SK-N-SH treated with all-trans-retinoic acid at 6 μM for 48 hours (cell line): ENCODE data around the gene ECEL1.
"Not testable (repeated sequence)": the region's sequence is repeated elsewhere in the genome, so short reads cannot be mapped to it uniquely, and the experiment has no call there.

Source experiments
- ATAC-seq: fragments of 200-7000 bp; cut with Tn5 transposase; 3 replicates; pipeline ENCODE4 v1.9.1; 2020; ENCODE audit warnings: mild to moderate bottlenecking, moderate library complexity
- ARNTL ChIP-seq: fragments of 450-650 bp; formaldehyde crosslinking; IDR thresholded peaks from 2 replicates; pipeline ENCODE4 v1.5.0; 2020; ENCODE audit warnings: low read depth, mild to moderate bottlenecking, moderate library complexity, borderline replicate concordance
- BACH2 ChIP-seq: fragments of 250-450 bp; sonication (Bioruptor Pico); IDR thresholded peaks from 2 replicates; pipeline ENCODE4 v1.9.0; 2021; ENCODE audit warnings: mild to moderate bottlenecking, borderline replicate concordance
- CSDC2 ChIP-seq: fragments of 250-450 bp; sonication (Bioruptor Pico); IDR thresholded peaks from 2 replicates; pipeline ENCODE4 v1.5.0; 2020; ENCODE audit warnings: mild to moderate bottlenecking, moderate library complexity
- ESRRG ChIP-seq: fragments of 250-450 bp; sonication (Bioruptor Pico); IDR thresholded peaks from 2 replicates; pipeline ENCODE4 v1.6.1; 2021; ENCODE audit warnings: mild to moderate bottlenecking
- ISL1 ChIP-seq: fragments of 250-450 bp; sonication (Bioruptor Pico); IDR thresholded peaks from 2 replicates; pipeline ENCODE4 v2.1.2; 2022; ENCODE audit warnings: mild to moderate bottlenecking, moderate library complexity
- OSR1 ChIP-seq: fragments of 250-450 bp; sonication (Bioruptor Pico); IDR thresholded peaks from 2 replicates; pipeline ENCODE4 v1.8.0; 2022; ENCODE audit warnings: moderate library complexity, mild to moderate bottlenecking, inconsistent platforms
- RARB ChIP-seq: fragments of 250-450 bp; sonication (Bioruptor Pico); IDR thresholded peaks from 2 replicates; pipeline ENCODE4 v1.8.0; 2021; ENCODE audit warnings: mild to moderate bottlenecking, moderate library complexity
- SNAI2 ChIP-seq: fragments of 250-450 bp; sonication (Bioruptor Pico); IDR thresholded peaks from 2 replicates; pipeline ENCODE4 v1.5.0; 2020; ENCODE audit warnings: mild to moderate bottlenecking, moderate library complexity
- TCF4 ChIP-seq: fragments of 250-450 bp; sonication (Bioruptor Pico); IDR thresholded peaks from 2 replicates; pipeline ENCODE4 v1.8.0; 2021; ENCODE audit warnings: mild to moderate bottlenecking, moderate library complexity, borderline replicate concordance
- ZC3H10 ChIP-seq: fragments of 250-450 bp; sonication (Bioruptor Pico); IDR thresholded peaks from 2 replicates; pipeline ENCODE4 v1.5.1; 2021; ENCODE audit warnings: mild to moderate bottlenecking, moderate library complexity
- ZFP3 ChIP-seq: fragments of 250-450 bp; sonication (Bioruptor Pico); IDR thresholded peaks from 2 replicates; pipeline ENCODE4 v1.5.0; 2020; ENCODE audit warnings: mild to moderate bottlenecking, moderate library complexity
- ZFP30 ChIP-seq: fragments of 450-650 bp; formaldehyde crosslinking; IDR thresholded peaks from 2 replicates; pipeline ENCODE4 v1.5.0; 2022; ENCODE audit warnings: mild to moderate bottlenecking, moderate library complexity
- ZNF565 ChIP-seq: fragments of 450-650 bp; formaldehyde crosslinking; conservative IDR thresholded peaks from 2 replicates; pipeline ENCODE4 v1.5.0; 2020; ENCODE audit warnings: low read depth, mild to moderate bottlenecking, moderate library complexity
- ZNF70 ChIP-seq: fragments of 450-650 bp; formaldehyde crosslinking; IDR thresholded peaks from 2 replicates; pipeline ENCODE4 v1.5.0; 2020; ENCODE audit warnings: mild to moderate bottlenecking, moderate library complexity
- TF ChIP-seq, protein P1 (sequence below): fragments of 250-450 bp; sonication (Bioruptor Pico); IDR thresholded peaks from 2 replicates; pipeline ENCODE4 v1.8.0; 2020; ENCODE audit warnings: mild to moderate bottlenecking, moderate library complexity, borderline replicate concordance
- TF ChIP-seq, protein P2 (sequence below): fragments of 250-450 bp; sonication (Bioruptor Pico); IDR thresholded peaks from 2 replicates; pipeline ENCODE4 v1.5.0; 2020; ENCODE audit warnings: mild to moderate bottlenecking, moderate library complexity
- TF ChIP-seq, protein P3 (sequence below): fragments of 250-450 bp; sonication (Bioruptor Pico); IDR thresholded peaks from 2 replicates; pipeline ENCODE4 v1.8.0; 2021; ENCODE audit warnings: low read depth, mild to moderate bottlenecking, moderate library complexity, borderline replicate concordance
- TF ChIP-seq, protein P4 (sequence below): fragments of 250-450 bp; sonication (Bioruptor Pico); IDR thresholded peaks from 2 replicates; pipeline ENCODE4 v1.5.1; 2020; ENCODE audit warnings: low read depth, mild to moderate bottlenecking, moderate library complexity
- TF ChIP-seq, protein P5 (sequence below): fragments of 250-450 bp; sonication (Bioruptor Pico); IDR thresholded peaks from 2 replicates; pipeline ENCODE4 v1.5.1; 2021; ENCODE audit warnings: mild to moderate bottlenecking, moderate library complexity

The ECEL1 gene

DNA sequence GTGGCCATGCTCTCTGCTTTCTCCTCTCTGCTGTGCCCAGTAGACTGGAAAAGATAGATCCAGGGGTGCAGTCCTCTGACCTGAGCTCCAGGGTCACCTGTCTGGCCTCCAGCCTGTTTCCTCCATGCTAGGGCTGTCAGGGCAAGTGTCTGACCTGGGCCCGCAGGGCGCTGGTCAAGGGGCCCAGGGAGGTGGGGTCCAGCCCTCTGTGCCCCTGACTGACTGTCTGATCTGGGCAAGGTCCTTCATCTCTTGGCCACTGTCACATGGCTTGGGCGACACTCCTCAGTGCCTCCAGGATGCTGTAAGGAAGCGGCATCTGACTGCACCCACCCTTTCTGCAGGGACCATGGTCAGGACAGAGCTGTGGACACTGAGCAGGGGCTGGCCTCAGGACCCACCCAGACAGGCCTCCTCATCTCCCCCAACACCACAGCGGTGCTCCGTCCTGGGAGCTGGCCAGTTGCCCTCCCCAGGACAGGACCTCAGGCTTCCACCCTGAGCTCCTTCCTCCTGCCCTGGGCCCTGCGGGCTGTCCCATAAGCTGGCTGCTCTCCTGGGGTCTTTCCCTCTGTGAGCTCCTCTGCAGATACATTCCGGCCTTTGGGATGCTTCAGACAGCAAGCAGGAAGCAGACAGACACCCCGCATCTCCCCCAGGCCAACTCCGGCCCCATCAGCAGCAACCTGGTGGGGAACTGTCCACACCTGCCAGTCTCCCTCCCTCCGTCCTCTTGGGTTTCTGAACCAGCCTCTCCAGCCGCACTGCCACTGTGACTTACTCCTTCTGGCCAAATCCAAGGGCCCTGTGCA lies 52.9 kb downstream of the ECEL1 start:
- TF ChIP-seq, protein P1, sequence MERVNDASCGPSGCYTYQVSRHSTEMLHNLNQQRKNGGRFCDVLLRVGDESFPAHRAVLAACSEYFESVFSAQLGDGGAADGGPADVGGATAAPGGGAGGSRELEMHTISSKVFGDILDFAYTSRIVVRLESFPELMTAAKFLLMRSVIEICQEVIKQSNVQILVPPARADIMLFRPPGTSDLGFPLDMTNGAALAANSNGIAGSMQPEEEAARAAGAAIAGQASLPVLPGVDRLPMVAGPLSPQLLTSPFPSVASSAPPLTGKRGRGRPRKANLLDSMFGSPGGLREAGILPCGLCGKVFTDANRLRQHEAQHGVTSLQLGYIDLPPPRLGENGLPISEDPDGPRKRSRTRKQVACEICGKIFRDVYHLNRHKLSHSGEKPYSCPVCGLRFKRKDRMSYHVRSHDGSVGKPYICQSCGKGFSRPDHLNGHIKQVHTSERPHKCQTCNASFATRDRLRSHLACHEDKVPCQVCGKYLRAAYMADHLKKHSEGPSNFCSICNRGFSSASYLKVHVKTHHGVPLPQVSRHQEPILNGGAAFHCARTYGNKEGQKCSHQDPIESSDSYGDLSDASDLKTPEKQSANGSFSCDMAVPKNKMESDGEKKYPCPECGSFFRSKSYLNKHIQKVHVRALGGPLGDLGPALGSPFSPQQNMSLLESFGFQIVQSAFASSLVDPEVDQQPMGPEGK (CRISPR knock-in tag): no peak
- no peak for TF ChIP-seq ESRRG
- TF ChIP-seq, protein P2, sequence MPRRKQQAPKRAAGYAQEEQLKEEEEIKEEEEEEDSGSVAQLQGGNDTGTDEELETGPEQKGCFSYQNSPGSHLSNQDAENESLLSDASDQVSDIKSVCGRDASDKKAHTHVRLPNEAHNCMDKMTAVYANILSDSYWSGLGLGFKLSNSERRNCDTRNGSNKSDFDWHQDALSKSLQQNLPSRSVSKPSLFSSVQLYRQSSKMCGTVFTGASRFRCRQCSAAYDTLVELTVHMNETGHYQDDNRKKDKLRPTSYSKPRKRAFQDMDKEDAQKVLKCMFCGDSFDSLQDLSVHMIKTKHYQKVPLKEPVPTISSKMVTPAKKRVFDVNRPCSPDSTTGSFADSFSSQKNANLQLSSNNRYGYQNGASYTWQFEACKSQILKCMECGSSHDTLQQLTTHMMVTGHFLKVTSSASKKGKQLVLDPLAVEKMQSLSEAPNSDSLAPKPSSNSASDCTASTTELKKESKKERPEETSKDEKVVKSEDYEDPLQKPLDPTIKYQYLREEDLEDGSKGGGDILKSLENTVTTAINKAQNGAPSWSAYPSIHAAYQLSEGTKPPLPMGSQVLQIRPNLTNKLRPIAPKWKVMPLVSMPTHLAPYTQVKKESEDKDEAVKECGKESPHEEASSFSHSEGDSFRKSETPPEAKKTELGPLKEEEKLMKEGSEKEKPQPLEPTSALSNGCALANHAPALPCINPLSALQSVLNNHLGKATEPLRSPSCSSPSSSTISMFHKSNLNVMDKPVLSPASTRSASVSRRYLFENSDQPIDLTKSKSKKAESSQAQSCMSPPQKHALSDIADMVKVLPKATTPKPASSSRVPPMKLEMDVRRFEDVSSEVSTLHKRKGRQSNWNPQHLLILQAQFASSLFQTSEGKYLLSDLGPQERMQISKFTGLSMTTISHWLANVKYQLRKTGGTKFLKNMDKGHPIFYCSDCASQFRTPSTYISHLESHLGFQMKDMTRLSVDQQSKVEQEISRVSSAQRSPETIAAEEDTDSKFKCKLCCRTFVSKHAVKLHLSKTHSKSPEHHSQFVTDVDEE (CRISPR knock-in tag): no peak
- TF ChIP-seq ISL1 (CRISPR knock-in tag): no peak
- TF ChIP-seq, protein P3, sequence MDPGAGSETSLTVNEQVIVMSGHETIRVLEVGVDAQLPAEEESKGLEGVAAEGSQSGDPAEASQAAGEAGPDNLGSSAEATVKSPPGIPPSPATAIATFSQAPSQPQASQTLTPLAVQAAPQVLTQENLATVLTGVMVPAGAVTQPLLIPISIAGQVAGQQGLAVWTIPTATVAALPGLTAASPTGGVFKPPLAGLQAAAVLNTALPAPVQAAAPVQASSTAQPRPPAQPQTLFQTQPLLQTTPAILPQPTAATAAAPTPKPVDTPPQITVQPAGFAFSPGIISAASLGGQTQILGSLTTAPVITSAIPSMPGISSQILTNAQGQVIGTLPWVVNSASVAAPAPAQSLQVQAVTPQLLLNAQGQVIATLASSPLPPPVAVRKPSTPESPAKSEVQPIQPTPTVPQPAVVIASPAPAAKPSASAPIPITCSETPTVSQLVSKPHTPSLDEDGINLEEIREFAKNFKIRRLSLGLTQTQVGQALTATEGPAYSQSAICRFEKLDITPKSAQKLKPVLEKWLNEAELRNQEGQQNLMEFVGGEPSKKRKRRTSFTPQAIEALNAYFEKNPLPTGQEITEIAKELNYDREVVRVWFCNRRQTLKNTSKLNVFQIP (CRISPR knock-in tag): no peak
- no peak for TF ChIP-seq BACH2 (CRISPR knock-in tag)
- no peak for TF ChIP-seq SNAI2 (CRISPR knock-in tag)
- TF ChIP-seq OSR1: no peak
- TF ChIP-seq ARNTL (CRISPR knock-in tag): no peak
- TF ChIP-seq, all 23 proteins: peak for 0

DNA sequence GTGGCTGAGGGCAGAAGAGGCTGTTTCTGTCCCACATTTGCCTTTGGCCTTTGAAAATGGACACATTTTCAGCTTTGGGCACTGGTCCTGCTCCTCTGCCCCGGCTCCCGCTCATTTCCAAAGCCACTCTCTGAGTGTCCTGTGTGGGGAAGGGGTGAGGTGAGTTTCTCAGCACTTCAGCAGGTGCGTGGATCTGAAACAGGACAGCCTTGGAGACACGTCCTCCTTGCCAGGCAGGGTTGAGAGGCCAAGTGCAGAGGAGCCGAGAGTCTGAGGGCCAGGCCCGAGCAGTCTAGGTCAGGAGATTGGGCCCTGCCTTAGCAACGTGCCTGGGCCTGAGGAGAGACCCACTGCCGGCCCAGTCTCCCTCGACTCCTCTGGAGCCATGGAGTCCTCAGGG lies 53.5 kb downstream of the ECEL1 start:
- TF ChIP-seq ZFP30 (CRISPR knock-in tag) (no peak), OSR1 (no peak), CSDC2 (CRISPR knock-in tag) (no peak), ARNTL (CRISPR knock-in tag) (no peak), BACH2 (CRISPR knock-in tag) (no peak), ISL1 (CRISPR knock-in tag) (no peak), ZNF70 (no peak), ZFP3 (CRISPR knock-in tag) (no peak), ZC3H10 (no peak), ESRRG (no peak), RARB (CRISPR knock-in tag) (no peak), SNAI2 (CRISPR knock-in tag) (no peak)
- TF ChIP-seq, protein P4, sequence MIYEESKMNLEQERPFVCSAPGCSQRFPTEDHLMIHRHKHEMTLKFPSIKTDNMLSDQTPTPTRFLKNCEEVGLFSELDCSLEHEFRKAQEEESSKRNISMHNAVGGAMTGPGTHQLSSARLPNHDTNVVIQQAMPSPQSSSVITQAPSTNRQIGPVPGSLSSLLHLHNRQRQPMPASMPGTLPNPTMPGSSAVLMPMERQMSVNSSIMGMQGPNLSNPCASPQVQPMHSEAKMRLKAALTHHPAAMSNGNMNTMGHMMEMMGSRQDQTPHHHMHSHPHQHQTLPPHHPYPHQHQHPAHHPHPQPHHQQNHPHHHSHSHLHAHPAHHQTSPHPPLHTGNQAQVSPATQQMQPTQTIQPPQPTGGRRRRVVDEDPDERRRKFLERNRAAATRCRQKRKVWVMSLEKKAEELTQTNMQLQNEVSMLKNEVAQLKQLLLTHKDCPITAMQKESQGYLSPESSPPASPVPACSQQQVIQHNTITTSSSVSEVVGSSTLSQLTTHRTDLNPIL (CRISPR knock-in tag): no peak
- TF ChIP-seq, protein P5, sequence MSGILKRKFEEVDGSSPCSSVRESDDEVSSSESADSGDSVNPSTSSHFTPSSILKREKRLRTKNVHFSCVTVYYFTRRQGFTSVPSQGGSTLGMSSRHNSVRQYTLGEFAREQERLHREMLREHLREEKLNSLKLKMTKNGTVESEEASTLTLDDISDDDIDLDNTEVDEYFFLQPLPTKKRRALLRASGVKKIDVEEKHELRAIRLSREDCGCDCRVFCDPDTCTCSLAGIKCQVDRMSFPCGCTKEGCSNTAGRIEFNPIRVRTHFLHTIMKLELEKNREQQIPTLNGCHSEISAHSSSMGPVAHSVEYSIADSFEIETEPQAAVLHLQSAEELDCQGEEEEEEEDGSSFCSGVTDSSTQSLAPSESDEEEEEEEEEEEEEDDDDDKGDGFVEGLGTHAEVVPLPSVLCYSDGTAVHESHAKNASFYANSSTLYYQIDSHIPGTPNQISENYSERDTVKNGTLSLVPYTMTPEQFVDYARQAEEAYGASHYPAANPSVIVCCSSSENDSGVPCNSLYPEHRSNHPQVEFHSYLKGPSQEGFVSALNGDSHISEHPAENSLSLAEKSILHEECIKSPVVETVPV (CRISPR knock-in tag): no peak
- ATAC-seq: no peak

More for the DNA sequence above, 52.9 kb downstream of the ECEL1 start:
- no peak for ATAC-seq

DNA sequence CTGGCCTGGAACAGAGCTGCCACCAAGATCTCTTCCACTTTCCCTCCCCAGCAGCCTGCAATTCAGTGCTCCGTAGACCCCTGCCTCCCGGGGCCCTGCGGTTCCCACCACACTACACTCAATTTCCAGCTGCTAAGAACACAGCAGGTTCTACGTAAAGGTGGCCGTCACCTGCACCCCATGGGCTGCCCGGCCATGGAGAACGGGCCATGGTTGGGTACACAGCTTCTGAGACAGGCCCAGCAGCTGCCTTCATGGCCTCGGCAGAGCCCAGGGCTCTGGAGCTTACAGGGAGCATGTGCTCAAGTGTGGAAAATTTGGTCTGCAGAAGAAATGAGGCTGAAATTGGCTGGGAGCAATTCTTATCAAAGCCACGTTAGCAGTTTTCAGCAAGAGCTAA lies 54.0 kb downstream of the ECEL1 start:
- not testable (repeated sequence) for ATAC-seq

DNA sequence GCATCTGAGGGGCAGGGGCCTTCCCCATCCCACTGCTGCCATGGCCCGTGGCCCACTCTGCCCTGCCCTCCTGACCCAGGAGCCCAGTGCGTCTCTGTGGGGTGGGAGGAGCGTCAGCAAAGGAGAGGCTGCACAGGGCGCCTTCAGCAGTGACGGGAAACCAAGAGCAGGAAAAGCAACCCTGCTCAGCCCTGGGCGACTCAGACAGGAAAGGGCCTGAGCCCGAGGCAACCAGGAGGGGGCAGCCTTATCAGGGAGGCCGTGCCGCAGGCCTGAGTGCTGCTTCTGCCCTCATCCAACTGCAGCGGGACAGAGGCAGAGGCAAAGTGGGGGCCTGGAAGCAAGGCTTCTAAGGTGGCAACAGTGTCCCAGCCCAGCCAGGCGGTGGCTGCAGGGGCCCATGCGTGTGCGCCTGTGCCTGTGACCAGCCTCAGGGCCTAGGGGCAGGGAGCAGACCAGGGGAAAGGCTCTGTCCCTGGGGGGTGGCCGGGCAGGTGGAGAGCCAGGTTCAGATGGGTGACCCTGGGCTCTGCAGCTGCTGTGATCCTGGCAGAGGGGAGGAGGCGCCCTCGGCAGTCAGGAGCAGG lies 54.9 kb downstream of the ECEL1 start:
- ATAC-seq: peak; percentile 63
- TF ChIP-seq ISL1 (CRISPR knock-in tag) (no peak), BACH2 (CRISPR knock-in tag) (no peak), ZNF565 (CRISPR knock-in tag) (no peak), TCF4 (no peak), RARB (CRISPR knock-in tag) (no peak), CSDC2 (CRISPR knock-in tag) (no peak), ZNF70 (no peak)
- TF ChIP-seq, protein P5 (CRISPR knock-in tag): no peak
- TF ChIP-seq, protein P1 (CRISPR knock-in tag): no peak
- TF ChIP-seq, protein P4 (CRISPR knock-in tag): no peak
